ENCODE measurements around the gene UNC50. TPM values are rescaled to one million over a fixed set of nuclear protein-coding genes. Genes with fewer than 3 reads are reported as not detected.
"Not testable (repeated sequence)": the region's sequence is repeated elsewhere in the genome, so short reads cannot be mapped to it uniquely, and the experiment has no call there.

Gene UNC50
- total RNA-seq, 1 donor from 2014 or later: 43.0 TPM

GRCh38 chr2:98583816-98584618 lies 24.4 kb upstream of the UNC50 start:
- no peak overlapping the region for H3K4me3 ChIP-seq (ENCODE audit: low read depth, low read length)
- no peak for TF ChIP-seq CTCF (conservative IDR thresholded peaks at IDR 0.05; ENCODE audit: low read depth, low read length)
- no peak for DNase-seq (ENCODE audit: low read depth)

- no peak for TF ChIP-seq CTCF (conservative IDR thresholded peaks at IDR 0.05; ENCODE audit: low read depth, low read length)
- no peak overlapping the region for H3K4me3 ChIP-seq (ENCODE audit: low read depth, low read length)
- no peak for DNase-seq (ENCODE audit: low read depth)
Observed at GRCh38 chr2:98585386-98585785, 23.0 kb upstream of the UNC50 start.

GRCh38 chr2:98586551-98587140 lies 21.7 kb upstream of the UNC50 start:
- no peak for DNase-seq (ENCODE audit: low read depth)
- TF ChIP-seq CTCF (conservative IDR thresholded peaks at IDR 0.05; ENCODE audit: low read depth, low read length): no peak

GRCh38 chr2:98588880-98589431 lies 19.4 kb upstream of the UNC50 start:
- H3K4me3 ChIP-seq (ENCODE audit: low read depth, low read length): no peak overlapping the region
- DNase-seq (ENCODE audit: low read depth): no peak
- TF ChIP-seq CTCF (conservative IDR thresholded peaks at IDR 0.05; ENCODE audit: low read depth, low read length): no peak

More at GRCh38 chr2:98586551-98587140, 21.7 kb upstream of the UNC50 start:
- H3K4me3 ChIP-seq (ENCODE audit: low read depth, low read length): no peak overlapping the region

GRCh38 chr2:98589489-98589888 lies 18.9 kb upstream of the UNC50 start:
- no peak for TF ChIP-seq CTCF (conservative IDR thresholded peaks at IDR 0.05; ENCODE audit: low read depth, low read length)
- no peak overlapping the region for H3K4me3 ChIP-seq (ENCODE audit: low read depth, low read length)

GRCh38 chr2:98592565-98592964 lies 15.8 kb upstream of the UNC50 start:
- no peak overlapping the region for H3K4me3 ChIP-seq (ENCODE audit: low read depth, low read length)
- no peak for DNase-seq (ENCODE audit: low read depth)
- no peak for TF ChIP-seq CTCF (conservative IDR thresholded peaks at IDR 0.05; ENCODE audit: low read depth, low read length)

More at GRCh38 chr2:98589489-98589888, 18.9 kb upstream of the UNC50 start:
- DNase-seq (ENCODE audit: low read depth): no peak

GRCh38 chr2:98594665-98595064 lies 13.7 kb upstream of the UNC50 start:
- H3K4me3 ChIP-seq (ENCODE audit: low read depth, low read length); DNase-seq (ENCODE audit: low read depth): not testable (repeated sequence)
